HG02759 (cell line): ENCODE data around the gene SPECC1L.

ENCODE experiments used
- ATAC-seq: cut with Tn5 transposase; IDR thresholded peaks from one replicate; pipeline ENCODE4 v1.9.1; 2021; ENCODE audit warnings: mild to moderate bottlenecking, moderate library complexity; ENCODE audit not compliant: unreplicated experiment

SPECC1L gene

GRCh38 chr22:24463071-24463760, 192.6 kb downstream of the SPECC1L start:
- no peak for ATAC-seq

GRCh38 chr22:24465566-24465965, 194.9 kb downstream of the SPECC1L start:
- ATAC-seq, result no peak

DNA sequence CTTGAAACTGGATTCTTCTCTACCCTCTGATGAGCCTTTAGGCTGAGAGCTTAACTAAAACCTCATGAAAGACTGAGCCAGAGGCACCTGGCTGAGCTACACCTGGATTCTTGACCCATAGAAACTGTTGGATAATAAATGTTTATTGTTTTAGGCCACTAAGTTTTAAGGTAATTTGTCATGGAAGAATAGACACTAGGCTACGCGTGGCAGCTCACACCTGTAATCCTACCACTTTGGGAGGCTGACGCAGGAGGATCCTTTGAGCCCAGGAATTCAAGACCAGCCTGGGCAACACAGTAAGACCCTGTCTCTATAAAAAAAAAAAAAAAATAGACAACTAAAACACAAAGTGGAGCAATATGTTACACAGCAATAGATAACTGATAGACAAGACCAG, 195.3 kb downstream of the SPECC1L start:
- ATAC-seq, result no peak

- no peak for ATAC-seq
Measured at GRCh38 chr22:24466716-24467328, 196.2 kb downstream of the SPECC1L start.

GRCh38 chr22:24467340-24467739, 196.7 kb downstream of the SPECC1L start:
- ATAC-seq, result no peak
